Right ventricle myocardium inferior (tissue), 1 donor: ENCODE data around the gene CHRNA4. TPM values are rescaled to one million over a fixed set of nuclear protein-coding genes. Genes with fewer than 3 reads are reported as not detected.

Source experiments
- ATAC-seq: fragments of 200-7000 bp; cut with Tn5 transposase; one replicate; pipeline ENCODE4 v1.9.1; 2020; ENCODE audit warnings: mild to moderate bottlenecking, moderate library complexity
- DNase-seq: peaks from one replicate; pipeline ENCODE4 v3.0.0; 2021; ENCODE audit errors: missing footprints
- intact Hi-C: fragments of 100-400 bp; cut with DNase I; formaldehyde crosslinking; loops from one replicate; pipeline ENCODE4 v1.11.0; 2022
- total RNA-seq: library from RNA; stranded (reverse); fragmentation: NEBNext Ultra II Directional; extraction: Animal tissue kit (Norgen Biotek cat#: 25700); gene quantifications from one replicate; pipeline ENCODE4 v1.2.1, GENCODE V29; 2021
- donor health status: DM: no; HTN: yes; CAD: no; lungs with severe emphysema.

The CHRNA4 gene
- total RNA-seq, 1 donor from 2014 or later: 2.3 TPM

DNA sequence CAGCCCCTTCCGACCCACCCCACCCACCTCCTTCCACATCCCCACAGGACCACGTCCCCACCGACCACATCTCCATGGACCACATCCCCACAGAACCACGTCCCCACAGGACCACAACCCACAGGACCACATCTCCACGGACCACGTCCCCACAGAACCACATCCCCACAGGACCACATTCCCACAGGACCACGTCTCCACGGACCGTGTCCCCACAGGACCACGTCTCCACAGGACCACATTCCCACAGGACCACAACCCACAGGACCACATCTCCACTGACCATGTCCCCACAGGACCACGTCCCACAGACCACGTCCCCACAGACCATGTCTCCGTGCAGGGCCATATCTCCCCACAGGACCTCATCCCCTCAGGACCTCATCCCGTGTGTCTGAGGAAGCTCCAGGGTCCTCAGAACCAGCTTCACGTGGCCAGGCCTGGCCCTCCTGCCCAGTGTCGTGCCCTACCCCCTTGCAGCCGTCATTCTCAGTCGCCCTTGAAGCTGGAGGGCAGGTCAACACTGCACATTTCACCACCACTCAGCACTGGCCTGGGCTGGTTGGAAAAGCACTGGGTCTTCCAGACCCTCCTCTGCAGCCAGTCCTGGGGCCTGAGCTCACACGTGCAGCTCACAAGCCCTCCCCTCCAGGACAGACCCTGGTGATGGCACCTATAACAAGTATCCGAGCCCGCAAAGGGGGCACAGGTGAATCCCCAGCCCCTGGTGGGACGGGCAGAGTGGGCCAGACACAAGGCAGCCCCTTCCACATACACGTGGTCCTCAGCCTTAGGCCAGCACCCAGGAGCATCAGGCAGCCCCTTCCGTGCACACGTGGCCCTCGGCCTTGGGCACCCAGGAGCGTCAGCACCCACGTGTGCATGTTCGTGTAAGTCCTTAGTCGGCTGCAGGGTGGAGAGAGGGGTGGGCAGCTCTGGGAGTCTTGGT is 3.9 kb downstream of the CHRNA4 start:
- intact Hi-C loops: no loop called here
- ATAC-seq (peak; percentile 56), DNase-seq (peak; percentile 62)

DNA sequence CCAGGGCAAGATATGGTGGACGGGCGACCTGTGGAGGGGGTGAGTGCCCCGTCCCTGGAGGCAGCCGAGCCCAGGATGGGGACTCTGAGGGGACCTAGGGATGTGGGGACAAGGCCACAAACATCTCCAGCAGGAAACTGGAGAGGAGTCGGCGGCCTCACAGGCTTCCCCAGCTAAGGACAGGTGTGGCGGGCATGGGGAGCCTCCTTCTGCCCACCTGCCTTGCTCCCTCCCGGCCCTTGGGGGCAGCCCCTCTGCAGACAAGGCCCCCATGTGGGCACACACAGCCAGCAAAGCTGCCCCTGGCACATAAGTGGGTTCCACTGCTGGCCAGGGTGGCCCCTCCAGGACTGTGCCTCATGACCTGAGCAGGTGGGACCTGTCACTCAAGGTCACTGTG is 4.6 kb downstream of the CHRNA4 start:
- no peak for ATAC-seq
- DNase-seq: peak; percentile 32
- intact Hi-C loops: no loop called here

DNA sequence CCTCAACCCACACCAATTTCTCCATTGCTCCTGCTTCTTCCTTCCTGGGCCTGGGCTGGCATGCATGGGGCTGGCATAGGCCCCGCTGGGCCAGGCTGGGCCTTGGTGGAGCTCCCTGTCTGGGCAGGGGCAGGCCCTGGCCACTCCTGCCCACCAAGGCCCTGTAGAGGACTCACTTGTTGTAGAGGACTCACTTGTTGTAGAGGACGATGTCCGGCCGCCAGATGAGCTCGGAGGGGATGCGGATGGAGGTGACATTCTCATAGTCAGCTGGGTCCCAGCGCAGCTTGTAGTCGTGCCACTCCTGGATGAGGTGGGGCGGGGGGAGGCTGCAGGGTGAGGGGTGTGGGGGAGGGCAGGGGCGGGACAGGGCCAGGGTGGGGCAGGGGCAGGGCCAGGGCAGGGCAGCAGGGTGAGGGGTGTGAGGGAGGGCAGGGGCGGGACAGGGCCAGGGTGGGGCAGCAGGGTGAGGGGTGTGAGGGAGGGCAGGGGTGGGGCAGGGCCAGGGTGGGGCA is 5.3 kb downstream of the CHRNA4 start:
- DNase-seq: peak; percentile 47
- no peak for ATAC-seq
- intact Hi-C loops: no loop called here

DNA sequence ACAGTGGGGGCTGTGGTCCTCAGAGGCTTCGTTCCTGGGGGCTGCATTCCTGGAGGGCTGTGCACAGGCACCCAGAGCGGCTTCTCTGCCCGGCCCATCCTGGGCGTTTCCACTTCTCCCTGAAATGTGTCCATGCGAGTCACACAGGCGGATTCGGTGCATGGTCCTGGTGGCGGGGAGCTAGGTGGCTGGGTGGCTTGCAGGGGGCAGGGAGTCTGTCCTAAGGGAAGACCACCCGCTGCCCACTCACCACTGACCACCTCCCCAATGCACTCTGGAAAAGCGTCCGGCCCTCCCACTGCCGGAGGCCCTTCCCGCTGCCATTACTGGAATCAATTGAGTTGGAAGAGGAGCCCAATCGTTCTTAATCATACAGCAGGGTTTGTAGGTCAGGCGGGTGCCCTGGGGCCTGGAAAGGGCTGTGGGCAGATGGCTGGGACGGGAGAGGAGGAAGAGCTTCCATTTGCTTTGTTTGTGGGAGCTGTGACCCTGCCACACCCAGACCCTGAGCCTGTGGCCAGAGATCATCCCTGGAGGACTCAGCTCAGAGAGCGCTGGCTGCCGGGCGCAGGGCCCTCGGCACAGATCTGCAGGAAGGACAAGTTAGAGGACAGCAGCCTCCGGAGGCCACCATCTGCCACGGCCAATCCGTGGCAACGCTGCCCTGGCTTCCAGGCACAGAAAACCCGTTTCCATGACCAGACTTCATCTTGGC is 6.4 kb downstream of the CHRNA4 start:
- peak; percentile 47 for DNase-seq
- intact Hi-C loops: no loop called here

DNA sequence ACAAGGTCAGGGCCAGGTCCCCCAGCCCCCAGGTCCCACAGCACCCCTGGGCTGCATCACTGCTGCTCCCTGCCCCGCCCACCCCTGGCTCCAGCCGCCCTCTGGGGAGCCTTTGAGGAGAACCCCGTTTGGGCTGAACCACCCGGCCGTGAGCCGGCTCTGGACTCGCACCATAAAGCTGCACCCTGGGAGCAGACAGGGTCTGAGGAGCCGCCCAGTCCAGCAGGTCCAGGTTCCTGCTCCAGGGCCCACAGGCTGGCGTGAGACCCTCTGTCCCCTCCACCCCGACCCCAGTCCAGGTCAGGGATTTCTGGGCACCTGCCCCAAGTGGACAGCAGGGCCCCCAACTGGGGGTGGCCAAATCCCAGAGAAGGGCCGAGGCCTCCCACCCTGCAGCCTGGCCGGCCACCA is 8.3 kb downstream of the CHRNA4 start:
- ATAC-seq (no peak), DNase-seq (peak; percentile 31)
- intact Hi-C loops: no loop called here

More for the DNA sequence above, 6.4 kb downstream of the CHRNA4 start:
- no peak for ATAC-seq

DNA sequence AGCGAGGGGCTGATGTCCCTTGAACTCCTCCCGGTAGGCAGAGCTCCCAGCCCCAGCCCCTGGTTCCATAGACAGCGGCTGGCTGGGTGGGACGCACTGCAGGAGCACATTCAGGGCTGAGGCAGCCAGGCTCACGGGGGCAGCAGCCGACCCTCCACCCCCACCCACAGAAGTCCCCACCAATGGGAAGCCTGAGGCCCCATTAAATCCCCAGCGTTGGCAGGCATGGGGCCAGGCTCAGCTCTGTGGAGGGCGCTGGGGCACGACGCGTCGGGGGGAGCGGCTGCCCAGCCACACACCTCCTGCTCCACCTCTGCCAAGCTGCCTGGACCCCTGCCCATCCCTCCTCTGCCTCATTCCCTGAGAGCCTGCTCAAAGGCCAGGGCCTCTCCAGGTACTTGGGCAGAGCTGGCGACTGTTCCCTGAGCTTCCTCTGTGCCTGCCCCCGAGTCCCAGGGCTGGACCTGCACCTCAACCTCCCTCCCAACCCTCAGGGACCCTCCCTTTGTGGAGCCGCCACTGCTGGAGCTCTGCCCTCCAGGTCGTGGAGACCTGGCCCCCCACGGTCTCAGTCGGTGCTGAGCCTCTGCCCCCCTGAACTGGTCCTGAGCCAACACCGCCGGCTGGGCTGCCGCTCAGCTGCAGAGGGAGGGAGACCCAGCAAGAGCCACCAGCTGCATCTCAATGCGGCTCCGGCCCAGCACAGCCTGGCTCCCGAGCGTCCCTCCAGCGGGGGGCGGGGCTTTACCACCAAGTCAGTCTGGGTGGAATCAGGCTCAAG is 9.1 kb downstream of the CHRNA4 start:
- intact Hi-C loops: no loop called here
- DNase-seq (peak; percentile 79), ATAC-seq (peak; percentile 77)

DNA sequence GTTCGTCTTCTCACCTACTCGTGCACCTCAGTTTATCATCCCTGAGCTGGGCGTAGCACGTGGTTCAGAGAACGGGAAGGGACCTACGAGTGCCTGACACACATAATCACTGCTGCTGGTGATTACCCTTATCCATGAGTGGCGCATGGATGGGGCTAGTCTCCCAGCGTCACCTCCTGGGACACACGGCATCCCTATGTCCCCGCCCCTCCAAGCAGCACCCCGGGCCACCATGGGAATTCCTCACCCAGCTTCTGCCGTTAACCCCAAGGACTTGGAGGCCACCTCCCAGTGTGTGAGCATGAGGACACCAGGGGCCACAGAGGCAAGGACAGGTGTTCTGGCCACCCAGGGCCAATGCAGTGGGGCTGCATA is 9.8 kb downstream of the CHRNA4 start:
- DNase-seq (peak; percentile 28), ATAC-seq (no peak)
- intact Hi-C loops: no loop called here

DNA sequence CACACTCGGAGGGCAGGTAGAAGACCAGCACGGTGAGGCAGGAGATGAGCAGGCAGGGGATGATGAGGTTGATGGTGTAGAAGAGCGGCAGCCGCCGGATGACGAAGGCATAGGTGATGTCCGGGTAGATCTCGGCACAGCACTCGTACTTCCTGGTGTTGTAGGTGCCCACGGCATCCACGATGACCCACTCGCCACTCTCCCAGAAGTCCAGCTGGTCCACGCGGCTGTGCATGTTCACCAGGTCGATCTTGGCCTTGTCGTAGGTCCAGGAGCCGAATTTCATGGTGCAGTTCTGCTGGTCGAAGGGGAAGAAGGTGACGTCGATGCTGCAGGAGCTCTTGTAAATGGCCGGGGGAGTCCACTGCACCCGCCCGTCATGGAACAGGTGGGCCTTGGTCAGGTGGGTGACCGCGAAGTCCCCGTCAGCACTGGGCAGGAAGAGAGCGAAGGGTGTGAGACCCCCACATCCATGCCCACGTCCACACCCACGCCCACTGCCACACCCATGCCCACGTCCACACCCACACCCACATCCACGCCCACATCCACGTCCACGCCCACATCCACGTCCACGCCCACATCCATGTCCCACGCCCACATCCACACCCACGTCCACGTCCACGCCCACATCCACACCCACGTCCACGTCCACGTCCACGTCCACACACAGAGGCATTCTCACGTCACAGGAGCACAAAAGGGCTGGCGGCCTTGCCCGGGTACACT is 10.4 kb downstream of the CHRNA4 start:
- intact Hi-C loops: no loop called here
- DNase-seq (peak; percentile 65), ATAC-seq (no peak)

DNA sequence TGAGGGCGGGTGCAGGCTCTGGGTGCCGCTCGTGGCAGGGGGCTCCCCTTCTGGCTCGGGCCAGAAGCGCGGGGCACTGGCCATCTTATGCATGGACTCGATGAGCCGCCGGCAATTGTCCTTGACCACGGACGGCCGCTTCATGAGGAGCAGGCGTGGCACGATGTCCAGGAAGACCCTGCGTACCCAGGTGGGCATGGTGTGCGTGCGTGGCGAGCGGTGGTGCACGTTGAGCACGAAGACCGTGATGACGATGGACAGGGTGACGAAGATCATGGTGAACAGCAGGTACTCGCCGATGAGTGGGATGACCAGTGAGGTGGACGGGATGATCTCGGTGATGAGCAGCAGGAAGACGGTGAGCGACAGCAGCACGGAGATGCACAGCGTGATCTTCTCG is 11.0 kb downstream of the CHRNA4 start:
- intact Hi-C loops: no loop called here
- no peak for ATAC-seq
- peak; percentile 43 for DNase-seq

DNA sequence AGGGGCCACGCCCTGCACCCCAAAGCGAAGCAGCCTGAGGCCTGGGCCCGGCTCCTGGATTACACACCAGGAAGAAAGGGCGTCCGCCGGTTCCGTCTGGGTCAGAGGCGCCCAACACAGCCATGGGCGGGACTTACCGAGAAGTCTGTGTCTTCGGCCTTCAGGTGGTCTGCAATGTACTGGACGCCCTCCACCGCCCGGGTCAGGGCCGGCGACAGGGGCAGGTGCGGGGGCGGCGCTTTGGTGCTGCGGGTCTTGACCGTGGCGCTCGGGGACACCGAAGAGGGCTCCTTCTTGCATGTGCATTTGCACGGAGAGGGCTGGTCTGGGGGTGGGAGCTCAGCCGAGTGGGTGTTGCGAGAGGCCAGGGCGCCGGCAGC is 11.6 kb downstream of the CHRNA4 start:
- peak; percentile 52 for DNase-seq
- ATAC-seq: no peak
- intact Hi-C loops: no loop called here

DNA sequence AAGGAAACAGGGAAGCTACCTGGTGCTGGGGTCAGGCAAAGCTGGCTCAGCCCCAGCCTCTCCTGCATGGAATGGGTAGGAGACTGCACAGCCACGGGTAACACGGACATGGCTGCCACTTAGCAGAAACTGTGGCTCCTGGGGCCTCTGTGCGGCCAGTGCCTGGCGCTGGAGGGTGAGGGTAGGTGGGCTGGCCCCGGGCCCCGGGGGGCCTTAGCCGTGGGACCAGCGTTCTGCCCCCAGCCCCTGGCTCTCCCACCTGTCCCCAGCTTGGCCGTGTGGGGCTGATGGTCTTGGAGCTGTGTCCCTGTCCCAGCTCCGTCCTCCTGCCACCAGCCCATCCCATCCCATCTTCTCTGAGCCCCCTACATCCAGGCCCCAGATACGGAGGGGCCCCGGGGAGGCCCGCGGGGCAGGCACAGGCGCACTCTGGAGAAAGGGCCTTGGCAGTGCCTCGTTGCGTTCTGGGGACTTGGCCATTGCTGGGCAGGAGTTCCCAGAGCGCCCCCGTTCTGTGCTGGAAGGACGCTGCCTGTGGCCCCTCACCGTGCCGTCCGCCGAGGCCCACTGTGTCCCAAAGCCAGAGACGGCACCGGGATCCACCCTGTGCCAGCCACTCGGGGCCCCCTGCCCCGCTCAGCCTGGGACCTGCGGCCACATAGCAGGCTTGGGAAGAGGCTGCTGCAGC is 12.2 kb downstream of the CHRNA4 start:
- peak; percentile 53 for DNase-seq
- ATAC-seq: no peak
- intact Hi-C loops: no loop called here

DNA sequence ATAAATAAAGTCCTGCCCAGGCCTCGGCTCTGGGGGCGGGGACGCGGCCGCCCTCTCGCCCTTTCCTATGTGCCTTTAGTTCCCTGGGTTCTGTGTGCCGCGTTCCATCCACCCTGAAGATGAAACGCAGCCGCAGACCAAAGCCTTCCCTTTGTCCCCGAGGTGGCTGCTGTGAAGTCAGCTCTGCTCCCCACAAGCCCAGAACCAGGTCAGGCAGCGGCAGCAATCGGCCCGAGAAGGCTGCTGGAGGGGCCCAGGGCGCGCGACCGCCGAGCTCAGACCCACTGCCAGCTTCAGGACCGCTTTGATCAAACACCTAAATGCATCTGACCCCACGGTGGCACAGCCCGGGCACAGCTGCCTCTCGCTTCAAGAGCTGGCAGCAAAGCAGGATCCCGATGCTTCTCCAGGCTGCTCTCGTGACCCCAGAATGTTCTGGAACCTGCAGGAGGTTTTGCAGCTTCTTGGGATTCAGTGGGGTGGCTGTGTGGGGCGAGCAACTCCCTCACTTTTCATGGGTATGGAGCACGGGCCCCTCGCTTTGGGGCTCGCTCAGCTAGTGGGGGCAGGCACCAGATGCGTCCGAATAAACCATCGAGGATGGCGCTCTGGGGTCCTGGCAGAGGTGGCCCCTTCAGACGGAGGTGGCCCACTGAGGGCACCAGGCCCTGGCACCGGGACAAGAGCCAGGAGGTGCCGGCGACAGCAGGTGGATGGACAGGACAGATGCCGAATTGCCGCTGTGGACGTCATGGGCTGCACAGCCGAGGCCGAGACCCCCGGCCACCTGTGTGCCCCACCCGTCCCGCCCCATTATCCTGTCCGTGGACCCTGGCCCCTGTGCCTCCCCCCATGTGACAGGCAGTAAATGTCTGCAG is 13.0 kb downstream of the CHRNA4 start:
- ATAC-seq: no peak
- DNase-seq: peak; percentile 44

DNA sequence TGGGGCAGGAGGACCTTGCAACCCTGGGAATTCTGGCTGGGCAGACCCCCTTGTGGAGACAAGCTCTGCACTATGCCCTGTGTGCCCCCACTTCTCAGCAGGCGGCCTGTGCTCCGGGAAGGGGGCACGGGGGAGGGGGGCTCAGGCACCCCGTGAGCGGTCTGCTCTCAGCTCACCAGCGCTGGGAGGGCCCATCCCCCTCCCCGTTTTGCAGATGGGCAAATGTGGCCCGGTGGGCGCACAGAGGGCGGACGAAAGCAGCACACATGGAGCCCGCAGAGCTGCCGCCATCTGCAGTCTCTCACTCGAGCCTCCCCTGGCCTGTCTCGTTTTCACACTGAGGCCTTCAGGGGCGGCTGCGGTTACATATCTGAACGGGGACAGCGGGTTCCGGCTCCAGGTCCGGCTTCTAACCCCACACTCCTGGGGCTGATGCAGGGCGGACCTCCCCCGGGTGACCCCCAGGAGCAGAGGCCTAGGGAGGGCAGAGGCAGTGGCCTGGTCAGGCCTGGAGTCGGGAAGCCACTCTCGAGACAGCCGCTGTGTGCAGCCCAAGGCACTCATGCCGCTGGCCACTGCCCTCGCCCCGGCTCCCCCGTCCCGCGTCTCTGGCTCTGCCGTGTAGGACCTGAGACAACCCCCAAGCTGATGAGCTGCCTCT is 13.9 kb downstream of the CHRNA4 start:
- ATAC-seq (no peak), DNase-seq (peak; percentile 71)
- intact Hi-C loops: no loop called here

More for the DNA sequence above, 13.0 kb downstream of the CHRNA4 start:
- intact Hi-C loops: no loop called here

DNA sequence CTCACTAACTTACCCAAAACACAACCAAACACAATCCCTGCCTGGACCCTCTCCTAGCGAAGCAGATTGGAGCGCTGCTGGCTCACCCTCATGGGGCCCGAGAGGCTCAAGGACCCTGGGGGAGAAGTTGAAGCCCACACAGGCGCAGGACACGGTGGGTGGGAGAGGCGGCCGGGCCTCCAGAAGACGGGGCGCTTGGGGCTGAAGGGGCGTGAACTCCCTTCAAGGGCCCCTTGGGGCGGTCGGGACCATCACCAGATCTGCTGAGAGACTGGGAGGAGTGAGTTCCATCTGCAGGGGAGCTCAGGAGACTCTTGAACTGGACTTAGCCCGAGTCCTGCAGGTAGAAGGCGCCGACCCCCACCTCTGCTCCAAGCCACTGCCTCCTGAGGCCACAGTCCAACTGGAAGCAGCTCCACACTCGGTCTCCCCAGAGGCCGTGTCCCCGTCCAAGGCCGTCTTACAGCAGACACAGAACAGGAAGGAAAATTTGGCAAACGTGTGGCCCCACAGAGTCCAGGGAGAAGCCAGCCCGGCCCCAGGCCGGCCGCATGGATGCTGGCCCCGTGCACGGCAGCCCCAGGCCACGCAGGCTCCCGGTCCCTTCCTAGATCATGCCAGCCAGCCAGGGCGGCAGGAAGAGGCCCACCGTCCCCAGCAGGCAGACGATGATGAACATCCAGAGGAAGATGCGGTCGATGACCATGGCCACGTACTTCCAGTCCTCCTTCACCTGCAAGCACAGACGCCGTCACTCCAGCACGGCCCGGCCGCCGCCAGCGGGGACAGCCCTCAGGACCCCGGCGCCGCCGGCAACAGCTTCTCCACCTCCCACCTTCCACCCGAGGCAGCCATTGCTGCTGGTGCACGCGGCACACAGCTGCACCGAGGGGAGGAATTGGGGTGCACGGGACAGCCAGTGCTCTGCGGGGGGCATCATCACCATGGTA is 14.7 kb downstream of the CHRNA4 start:
- DNase-seq (peak; percentile 61), ATAC-seq (peak; percentile 20)
- intact Hi-C loops: no loop called here

DNA sequence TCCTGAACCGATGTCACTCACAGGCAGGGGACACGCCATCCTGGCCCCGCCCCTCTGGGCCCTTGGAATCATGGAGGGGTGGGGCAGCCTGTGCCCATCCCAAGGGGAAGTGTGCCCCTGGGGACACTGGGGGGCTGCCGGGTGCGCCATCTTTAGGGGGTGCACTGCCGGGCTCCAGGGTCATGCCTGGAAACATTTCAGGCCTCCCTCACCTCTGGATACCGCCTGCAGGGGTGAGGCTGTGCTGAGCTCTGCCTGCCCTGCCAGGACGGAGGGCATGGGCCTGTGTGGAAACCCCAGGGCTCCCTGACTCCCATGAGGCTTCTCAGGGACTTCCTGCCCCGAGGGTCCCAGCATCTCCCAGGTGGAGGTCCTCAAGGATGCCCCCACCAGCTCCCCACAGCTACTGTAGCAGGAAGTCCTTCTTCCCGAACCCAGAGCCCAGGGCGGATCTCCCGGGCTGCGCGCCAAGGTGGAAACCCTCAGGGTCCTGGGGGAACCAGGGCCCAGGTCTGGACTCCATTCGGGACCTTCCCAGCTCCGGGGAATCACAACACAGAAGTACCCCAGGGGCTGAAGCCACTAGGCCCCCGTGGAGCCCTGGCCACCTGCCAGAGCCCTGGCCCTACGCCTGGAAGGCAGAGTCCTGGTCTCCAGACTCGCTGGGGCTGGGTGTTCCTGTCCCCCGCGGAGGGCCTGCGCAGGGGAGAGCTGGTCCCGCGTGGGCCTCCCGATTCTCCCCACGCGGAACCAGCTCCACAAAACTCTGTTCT is 15.6 kb downstream of the CHRNA4 start:
- intact Hi-C loops: no loop called here
- peak; percentile 79 for DNase-seq
- ATAC-seq: peak; percentile 38
